ENCODE measurements around the gene CYP26C1. TPM values are rescaled to one million over a fixed set of nuclear protein-coding genes. Genes with fewer than 3 reads are reported as not detected.
"Not testable (repeated sequence)": the region's sequence is repeated elsewhere in the genome, so short reads cannot be mapped to it uniquely, and the experiment has no call there.

The CYP26C1 gene
- total RNA-seq, 1 experiment from 2014 or later: 0.46 TPM

DNA sequence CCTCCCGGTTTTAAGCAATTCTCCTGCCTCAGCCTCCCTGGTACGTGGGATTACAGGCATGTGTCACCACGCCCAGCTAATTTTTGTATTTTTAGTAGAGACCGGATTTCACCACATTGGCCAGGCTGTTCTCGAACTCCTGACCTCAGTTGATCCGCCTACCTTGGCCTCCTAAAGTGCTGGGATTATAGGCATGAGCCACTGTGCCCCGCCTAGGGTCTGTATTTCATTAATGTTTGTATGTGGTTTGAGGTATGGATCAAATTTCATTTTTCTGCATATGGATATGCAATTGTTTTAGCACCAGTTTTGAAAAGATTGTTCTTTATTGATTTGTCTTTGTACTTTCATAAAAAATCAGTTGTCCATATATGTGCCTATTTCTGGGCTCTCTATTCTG is 39.1 kb downstream of the CYP26C1 start:
- ChIA-PET CTCF (no interaction called here), POLR2A (ENCODE audit: unreplicated experiment) (no interaction called here)
- H3K4me3 ChIP-seq: no peak overlapping the region
- no peaks in the 10 kb centered on the region for H3K79me2 ChIP-seq (ENCODE audit: low read depth)
- no peaks in the 10 kb centered on the region for H4K20me1 ChIP-seq (ENCODE audit: insufficient read depth)
- DNase-seq: no peak
- intact Hi-C loops (cut with micrococcal nuclease; ENCODE audit: unreplicated experiment): no loop called here
- no peaks in the 10 kb centered on the region; the same call in none of the 2 replicates for H3K9me3 ChIP-seq (ENCODE audit: insufficient read depth, low read depth)
- no peak for TF ChIP-seq EZH2 (IDR thresholded peaks at IDR 0.05; ENCODE audit: low read depth)
- TF ChIP-seq, protein P1, sequence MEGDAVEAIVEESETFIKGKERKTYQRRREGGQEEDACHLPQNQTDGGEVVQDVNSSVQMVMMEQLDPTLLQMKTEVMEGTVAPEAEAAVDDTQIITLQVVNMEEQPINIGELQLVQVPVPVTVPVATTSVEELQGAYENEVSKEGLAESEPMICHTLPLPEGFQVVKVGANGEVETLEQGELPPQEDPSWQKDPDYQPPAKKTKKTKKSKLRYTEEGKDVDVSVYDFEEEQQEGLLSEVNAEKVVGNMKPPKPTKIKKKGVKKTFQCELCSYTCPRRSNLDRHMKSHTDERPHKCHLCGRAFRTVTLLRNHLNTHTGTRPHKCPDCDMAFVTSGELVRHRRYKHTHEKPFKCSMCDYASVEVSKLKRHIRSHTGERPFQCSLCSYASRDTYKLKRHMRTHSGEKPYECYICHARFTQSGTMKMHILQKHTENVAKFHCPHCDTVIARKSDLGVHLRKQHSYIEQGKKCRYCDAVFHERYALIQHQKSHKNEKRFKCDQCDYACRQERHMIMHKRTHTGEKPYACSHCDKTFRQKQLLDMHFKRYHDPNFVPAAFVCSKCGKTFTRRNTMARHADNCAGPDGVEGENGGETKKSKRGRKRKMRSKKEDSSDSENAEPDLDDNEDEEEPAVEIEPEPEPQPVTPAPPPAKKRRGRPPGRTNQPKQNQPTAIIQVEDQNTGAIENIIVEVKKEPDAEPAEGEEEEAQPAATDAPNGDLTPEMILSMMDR (conservative IDR thresholded peaks at IDR 0.05): no peak
- H3F3A ChIP-seq (ENCODE audit: insufficient read depth, low read depth): no peaks in the 10 kb centered on the region
- no peaks in the 10 kb centered on the region; the same call in 1 of the 2 replicates for H3K9me2 ChIP-seq (ENCODE audit: insufficient read depth)
- H3K4me1 ChIP-seq (replicated peaks; ENCODE audit: insufficient read depth): no peaks in the 10 kb centered on the region
- no TSS peak for BruUV-seq (replicated peaks)
- H3K27ac ChIP-seq: no peak overlapping the region
- no peaks in the 10 kb centered on the region for H3K27me3 ChIP-seq (ENCODE audit: insufficient read depth, low read depth)
- H2AFZ ChIP-seq: no peak overlapping the region
- no peaks in the 10 kb centered on the region for H3K36me3 ChIP-seq (ENCODE audit: low read depth)
- H3K4me2 ChIP-seq: no peak overlapping the region

DNA sequence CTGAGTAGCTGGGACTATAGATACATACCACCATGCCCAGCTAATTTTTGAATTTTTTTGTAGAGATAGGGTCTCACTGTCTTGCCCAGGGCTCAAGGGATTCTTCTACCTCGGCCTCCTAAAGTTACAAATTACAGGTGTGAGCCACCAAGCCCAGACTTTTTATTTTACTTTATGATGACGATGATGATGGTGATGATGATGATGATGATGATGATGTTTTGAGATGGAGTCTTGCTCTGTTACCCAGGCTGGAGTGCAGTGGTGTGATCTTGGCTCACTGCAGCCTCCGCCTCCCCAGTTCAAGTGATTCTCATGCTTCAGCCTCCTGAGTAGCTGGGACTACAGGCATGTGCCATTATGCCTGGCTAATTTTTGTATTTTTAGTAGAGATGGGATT is 40.5 kb downstream of the CYP26C1 start:
- H3K4me2 ChIP-seq; H4K20me1 ChIP-seq (ENCODE audit: insufficient read depth); H3K4me3 ChIP-seq; DNase-seq; H3F3A ChIP-seq (ENCODE audit: insufficient read depth, low read depth); H3K36me3 ChIP-seq (ENCODE audit: low read depth); intact Hi-C loops (cut with micrococcal nuclease; ENCODE audit: unreplicated experiment); BruUV-seq (replicated peaks); CTCF ChIA-PET; H3K4me1 ChIP-seq (replicated peaks; ENCODE audit: insufficient read depth); POLR2A ChIA-PET (ENCODE audit: unreplicated experiment); H3K9me2 ChIP-seq (ENCODE audit: insufficient read depth); H3K27me3 ChIP-seq (ENCODE audit: insufficient read depth, low read depth); H3K9me3 ChIP-seq (ENCODE audit: insufficient read depth, low read depth); H3K27ac ChIP-seq; H2AFZ ChIP-seq; H3K79me2 ChIP-seq (ENCODE audit: low read depth): not testable (repeated sequence)

DNA sequence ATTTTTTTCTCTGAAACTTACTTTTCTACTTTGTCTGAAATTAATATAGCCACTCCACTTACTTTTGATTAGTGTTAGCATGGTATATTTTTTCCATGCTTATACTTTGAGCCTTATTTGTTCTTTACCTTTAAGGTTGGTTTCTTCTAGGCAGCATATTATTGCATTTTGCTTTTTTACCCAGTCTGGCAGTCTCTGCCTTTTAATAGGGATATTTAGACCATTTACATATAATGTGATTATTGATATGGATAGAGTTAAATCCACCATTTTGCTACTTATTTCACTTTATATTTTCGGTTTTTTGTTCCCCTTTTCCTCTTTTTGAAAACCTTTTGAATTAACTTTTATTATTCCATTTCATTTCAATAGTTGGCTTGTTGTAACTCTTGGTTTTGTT is 43.4 kb downstream of the CYP26C1 start:
- no peaks in the 10 kb centered on the region for H3K27me3 ChIP-seq (ENCODE audit: insufficient read depth, low read depth)
- no peaks in the 10 kb centered on the region for H4K20me1 ChIP-seq (ENCODE audit: insufficient read depth)
- POLR2A ChIA-PET (ENCODE audit: unreplicated experiment): interaction anchor here (0.7 kb wide), 1 partner anchor 78 kb away, joined by 6 read pairs; no protein-coding TSS in a partner anchor
- no peak overlapping the region for H3K27ac ChIP-seq
- TF ChIP-seq, protein P1 (conservative IDR thresholded peaks at IDR 0.05): no peak
- no peak for TF ChIP-seq EZH2 (IDR thresholded peaks at IDR 0.05; ENCODE audit: low read depth)
- no peaks in the 10 kb centered on the region for H3K4me1 ChIP-seq (replicated peaks; ENCODE audit: insufficient read depth)
- no peak overlapping the region for H2AFZ ChIP-seq
- no TSS peak for BruUV-seq (replicated peaks)
- H3F3A ChIP-seq (ENCODE audit: insufficient read depth, low read depth): no peaks in the 10 kb centered on the region
- no peaks in the 10 kb centered on the region; the same call in none of the 2 replicates for H3K9me3 ChIP-seq (ENCODE audit: insufficient read depth, low read depth)
- no peak overlapping the region for H3K4me2 ChIP-seq
- no peak for DNase-seq
- intact Hi-C loops (cut with micrococcal nuclease; ENCODE audit: unreplicated experiment): no loop called here
- CTCF ChIA-PET: no interaction called here
- H3K4me3 ChIP-seq: no peak overlapping the region
- no peaks in the 10 kb centered on the region for H3K79me2 ChIP-seq (ENCODE audit: low read depth)
- no peaks in the 10 kb centered on the region; the same call in 1 of the 2 replicates for H3K9me2 ChIP-seq (ENCODE audit: insufficient read depth)
- H3K36me3 ChIP-seq (ENCODE audit: low read depth): no peaks in the 10 kb centered on the region

DNA sequence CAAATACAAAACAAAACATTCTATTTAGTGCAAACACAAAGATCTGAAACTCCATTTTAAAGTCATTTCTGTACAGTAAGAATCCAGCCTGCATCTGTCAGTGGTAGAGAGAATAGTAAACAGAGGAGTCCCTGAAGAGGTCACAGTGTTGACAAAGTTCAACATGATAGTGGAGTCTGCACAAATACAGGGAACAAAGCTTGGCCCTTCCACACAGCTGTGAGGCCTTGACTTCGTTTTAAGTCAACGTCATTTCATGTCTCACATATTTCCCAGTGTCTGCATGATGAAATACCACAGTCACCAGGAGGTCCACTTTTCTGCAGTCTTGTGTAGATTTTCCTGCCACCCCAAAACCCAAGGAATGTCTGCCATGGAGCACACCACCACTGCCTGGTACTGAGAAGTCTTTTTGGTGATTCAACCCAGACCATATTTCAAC is 46.1 kb downstream of the CYP26C1 start:
- H3K9me3 ChIP-seq (ENCODE audit: insufficient read depth, low read depth): no peaks in the 10 kb centered on the region; the same call in none of the 2 replicates
- no peak overlapping the region for H2AFZ ChIP-seq
- H3K27me3 ChIP-seq (ENCODE audit: insufficient read depth, low read depth): no peaks in the 10 kb centered on the region
- intact Hi-C loops (cut with micrococcal nuclease; ENCODE audit: unreplicated experiment): no loop called here
- DNase-seq: no peak
- H3F3A ChIP-seq (ENCODE audit: insufficient read depth, low read depth): no peaks in the 10 kb centered on the region
- H3K79me2 ChIP-seq (ENCODE audit: low read depth): no peaks in the 10 kb centered on the region
- POLR2A ChIA-PET (ENCODE audit: unreplicated experiment): no interaction called here
- H3K4me2 ChIP-seq: no peak overlapping the region
- TF ChIP-seq EZH2 (IDR thresholded peaks at IDR 0.05; ENCODE audit: low read depth): no peak
- TF ChIP-seq, protein P1 (conservative IDR thresholded peaks at IDR 0.05): no peak
- H4K20me1 ChIP-seq (ENCODE audit: insufficient read depth): no peaks in the 10 kb centered on the region
- no peak overlapping the region for H3K27ac ChIP-seq
- no peaks in the 10 kb centered on the region for H3K4me1 ChIP-seq (replicated peaks; ENCODE audit: insufficient read depth)
- CTCF ChIA-PET: no interaction called here
- H3K4me3 ChIP-seq: no peak overlapping the region
- no TSS peak for BruUV-seq (replicated peaks)
- H3K36me3 ChIP-seq (ENCODE audit: low read depth): no peaks in the 10 kb centered on the region
- H3K9me2 ChIP-seq (ENCODE audit: insufficient read depth): no peaks in the 10 kb centered on the region

Measured in PC-9 (cell line).